UCSD-AML1 (cell line): ENCODE results near the gene PFKP.

Experiments
- DNase-seq: peaks from one replicate; lab custom pipeline; 2025; ENCODE audit not compliant: unreplicated experiment; lab: John Stamatoyannopoulos, UW

The PFKP gene

DNA sequence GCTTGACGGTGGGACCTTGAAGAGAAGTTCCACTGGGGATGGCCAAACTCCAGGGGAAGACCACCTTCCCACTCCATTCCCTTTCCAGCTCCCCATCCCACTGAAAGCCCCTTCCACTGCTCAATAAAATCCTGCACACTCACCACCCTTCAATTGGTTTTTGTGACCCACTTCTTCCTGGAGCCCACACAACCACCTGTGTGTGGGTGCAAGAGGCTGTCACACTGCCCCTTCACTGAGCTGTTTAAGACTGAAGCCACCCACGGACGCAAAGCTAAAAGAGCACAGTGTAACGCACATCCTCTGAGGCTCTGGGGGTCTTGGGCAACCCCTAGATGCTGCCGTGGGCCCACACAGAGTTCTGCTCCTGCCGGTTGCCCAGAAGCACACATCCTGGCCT is 118.0 kb downstream of the PFKP start:
- no peak for DNase-seq

GRCh38 chr10:3186368-3186767 is 119.0 kb downstream of the PFKP start:
- no peak for DNase-seq
